ENCODE data around the gene ANO7. TPM values are rescaled to one million over a fixed set of nuclear protein-coding genes. Genes with fewer than 3 reads are reported as not detected.

ANO7 gene
- total RNA-seq, 4 donors from 2014 or later, result 1.1 to 1.4 (median 1.2) TPM

- Histone ChIP-seq H3K27ac (no peak overlapping the region), H3K4me1 (no peaks in the 10 kb centered on the region), H3K27me3 (no peaks in the 10 kb centered on the region), H3K36me3 (no peaks in the 10 kb centered on the region), H3K4me3 (no peak overlapping the region), H3K9me3 (no peaks in the 10 kb centered on the region)
- 70% methylated on average over 1 of the region's 1 CpG for WGBS
- TF ChIP-seq POLR2A (IDR thresholded peaks at IDR 0.05), result no peak
- no peak for TF ChIP-seq POLR2AphosphoS5 (IDR thresholded peaks at IDR 0.05)
- TF ChIP-seq EP300 (IDR thresholded peaks at IDR 0.05), result no peak
- no peak for TF ChIP-seq CTCF (IDR thresholded peaks at IDR 0.05)
- DNase-seq (ENCODE audit: low spot score in 2 of 2), result no peak
Measured at GRCh38 chr2:241207151-241207550, 18.7 kb downstream of the ANO7 start.

- TF ChIP-seq POLR2AphosphoS5 (IDR thresholded peaks at IDR 0.05) (no peak), CTCF (IDR thresholded peaks at IDR 0.05) (no peak), POLR2A (IDR thresholded peaks at IDR 0.05) (no peak), EP300 (IDR thresholded peaks at IDR 0.05) (no peak)
- 64% methylated on average over 6 of the region's 6 CpGs for WGBS
- H3K36me3 ChIP-seq, result no peaks in the 10 kb centered on the region
Measured at GRCh38 chr2:241207641-241208040, 19.2 kb downstream of the ANO7 start.

GRCh38 chr2:241208058-241208457, 19.6 kb downstream of the ANO7 start:
- H3K36me3 ChIP-seq, result no peaks in the 10 kb centered on the region
- H3K4me3 ChIP-seq, result no peak overlapping the region
- TF ChIP-seq CTCF (IDR thresholded peaks at IDR 0.05) (no peak), POLR2AphosphoS5 (IDR thresholded peaks at IDR 0.05) (no peak)
- H3K9me3 ChIP-seq, result no peaks in the 10 kb centered on the region
- no peaks in the 10 kb centered on the region for H3K4me1 ChIP-seq
- H3K27me3 ChIP-seq, result no peaks in the 10 kb centered on the region
- no peak for DNase-seq (ENCODE audit: low spot score in 2 of 2)
- WGBS, result 82% methylated on average over 6 of the region's 6 CpGs
- no peak overlapping the region for H3K27ac ChIP-seq

More at GRCh38 chr2:241207641-241208040, 19.2 kb downstream of the ANO7 start:
- DNase-seq (ENCODE audit: low spot score in 2 of 2), result no peak
- Histone ChIP-seq H3K4me3 (no peak overlapping the region), H3K4me1 (no peaks in the 10 kb centered on the region), H3K27ac (no peak overlapping the region), H3K27me3 (no peaks in the 10 kb centered on the region), H3K9me3 (no peaks in the 10 kb centered on the region)

GRCh38 chr2:241209271-241209670, 20.8 kb downstream of the ANO7 start:
- H3K36me3 ChIP-seq, result no peaks in the 10 kb centered on the region
- H3K27me3 ChIP-seq, result no peaks in the 10 kb centered on the region
- H3K4me1 ChIP-seq, result no peaks in the 10 kb centered on the region
- no peaks in the 10 kb centered on the region for H3K9me3 ChIP-seq
- no peak overlapping the region for H3K4me3 ChIP-seq
- no peak overlapping the region for H3K27ac ChIP-seq
- no peak for TF ChIP-seq POLR2A (IDR thresholded peaks at IDR 0.05)
- no peak for TF ChIP-seq EP300 (IDR thresholded peaks at IDR 0.05)
- TF ChIP-seq POLR2AphosphoS5 (IDR thresholded peaks at IDR 0.05), result no peak
- TF ChIP-seq CTCF (IDR thresholded peaks at IDR 0.05), result no peak
- no peak for DNase-seq (ENCODE audit: low spot score in 2 of 2)
- 87% methylated on average over 7 of the region's 33 CpGs for WGBS

GRCh38 chr2:241211276-241211675, 22.8 kb downstream of the ANO7 start:
- Histone ChIP-seq H3K36me3 (no peaks in the 10 kb centered on the region), H3K4me3 (no peak overlapping the region), H3K4me1 (no peaks in the 10 kb centered on the region), H3K27me3 (no peaks in the 10 kb centered on the region), H3K9me3 (no peaks in the 10 kb centered on the region), H3K27ac (no peak overlapping the region)
- 20% methylated on average over 2 of the region's 2 CpGs for WGBS
- TF ChIP-seq POLR2A (IDR thresholded peaks at IDR 0.05) (no peak), EP300 (IDR thresholded peaks at IDR 0.05) (no peak), CTCF (IDR thresholded peaks at IDR 0.05) (no peak), POLR2AphosphoS5 (IDR thresholded peaks at IDR 0.05) (no peak)
- no peak for DNase-seq (ENCODE audit: low spot score in 2 of 2)

Data from suprapubic skin (tissue), 4 donors.